Central memory CD8-positive, alpha-beta T cell (primary cell): ENCODE results near the gene SLC4A4.
A peak's percentile ranks its signal among the peaks of the same experiment; 100 is the strongest.

Experiments
- ATAC-seq: fragments of 150-1000 bp; cut with Tn5 transposase; replicated peaks from 2 replicates; pipeline ENCODE4 v1.10.0; 2022; ENCODE audit warnings: mild to moderate bottlenecking, moderate FRiP score, moderate number of reproducible peaks; ENCODE audit not compliant: poor library complexity, severe bottlenecking; ENCODE audit errors: extremely low read depth
- DNase-seq, 2 donors: peaks; one replicate each; pipeline ENCODE4 v3.0.0; 2021; ENCODE audit warnings: low spot score in 2 of 2
- H3K27ac Mint-ChIP-seq: one replicate; pipeline ENCODE4 v1.8.0; 2022; ENCODE audit warnings: low read depth, mild to moderate bottlenecking, moderate library complexity, mixed read lengths
- H3K27me3 Mint-ChIP-seq: one replicate; pipeline ENCODE4 v1.8.0; 2022; ENCODE audit warnings: mixed read lengths
- H3K36me3 Mint-ChIP-seq: one replicate; pipeline ENCODE4 v1.8.0; 2022; ENCODE audit warnings: mild to moderate bottlenecking, moderate library complexity, mixed read lengths; ENCODE audit not compliant: insufficient read depth
- H3K4me1 Mint-ChIP-seq: one replicate; pipeline ENCODE4 v1.8.0; 2022; ENCODE audit warnings: mixed read lengths
- H3K4me3 Mint-ChIP-seq: one replicate; pipeline ENCODE4 v1.8.0; 2022; ENCODE audit warnings: mild to moderate bottlenecking, moderate library complexity, mixed read lengths
- H3K9me3 Mint-ChIP-seq: one replicate; pipeline ENCODE4 v1.8.0; 2022; ENCODE audit warnings: mixed read lengths

Gene SLC4A4

GRCh38 chr4:71338846-71339593 is at the start of gene SLC4A4:
SLC4A4 (plus strand) TSS chr4:71339020.
- no peak for DNase-seq
- ATAC-seq = peak; percentile 46
- H3K9me3 Mint-ChIP-seq = no peaks in the 10 kb centered on the region
- no peaks in the 10 kb centered on the region for H3K36me3 Mint-ChIP-seq
- H3K27ac Mint-ChIP-seq = peak within 1 kb of the TSS; percentile 29
- no peaks in the 10 kb centered on the region for H3K27me3 Mint-ChIP-seq
- peaks cover 13% of the 10 kb centered on the region for H3K4me1 Mint-ChIP-seq
- H3K4me3 Mint-ChIP-seq = no peak within 1 kb of the TSS

- no peaks in the 10 kb centered on the region for H3K9me3 Mint-ChIP-seq
- no peaks in the 10 kb centered on the region for H3K27me3 Mint-ChIP-seq
- H3K27ac Mint-ChIP-seq = no peak overlapping the region
- no peaks in the 10 kb centered on the region for H3K4me1 Mint-ChIP-seq
- DNase-seq = no peak
- H3K36me3 Mint-ChIP-seq = no peaks in the 10 kb centered on the region
- ATAC-seq = no peak
- no peak overlapping the region for H3K4me3 Mint-ChIP-seq
Observed at GRCh38 chr4:71290074-71290473, 48.7 kb upstream of the SLC4A4 start.

GRCh38 chr4:71290476-71290875 is 48.3 kb upstream of the SLC4A4 start:
- H3K4me1 Mint-ChIP-seq = no peaks in the 10 kb centered on the region
- H3K4me3 Mint-ChIP-seq = no peak overlapping the region

GRCh38 chr4:71292228-71292627 is 46.6 kb upstream of the SLC4A4 start:
- no peak overlapping the region for H3K27ac Mint-ChIP-seq
- H3K4me3 Mint-ChIP-seq = no peak overlapping the region
- H3K9me3 Mint-ChIP-seq = no peaks in the 10 kb centered on the region
- H3K4me1 Mint-ChIP-seq = no peaks in the 10 kb centered on the region
- H3K27me3 Mint-ChIP-seq = no peaks in the 10 kb centered on the region
- no peaks in the 10 kb centered on the region for H3K36me3 Mint-ChIP-seq
- no peak for ATAC-seq
- no peak for DNase-seq

More at GRCh38 chr4:71290476-71290875, 48.3 kb upstream of the SLC4A4 start:
- Mint-ChIP-seq H3K27ac (no peak overlapping the region), H3K36me3 (no peaks in the 10 kb centered on the region), H3K27me3 (no peaks in the 10 kb centered on the region), H3K9me3 (no peaks in the 10 kb centered on the region)
- no peak for DNase-seq
- no peak for ATAC-seq

- Mint-ChIP-seq H3K27me3 (no peaks in the 10 kb centered on the region), H3K4me1 (no peaks in the 10 kb centered on the region), H3K9me3 (no peaks in the 10 kb centered on the region), H3K36me3 (no peaks in the 10 kb centered on the region), H3K4me3 (no peak overlapping the region), H3K27ac (no peak overlapping the region)
- no peak for ATAC-seq
- no peak for DNase-seq
Observed at GRCh38 chr4:71293705-71294104, 45.1 kb upstream of the SLC4A4 start.

- Mint-ChIP-seq H3K9me3 (no peaks in the 10 kb centered on the region), H3K36me3 (no peaks in the 10 kb centered on the region), H3K4me3 (no peak overlapping the region), H3K27ac (no peak overlapping the region), H3K27me3 (no peaks in the 10 kb centered on the region), H3K4me1 (peaks cover under 1% of the 10 kb centered on the region)
- ATAC-seq = no peak
- no peak for DNase-seq
Observed at GRCh38 chr4:71294301-71294700, 44.5 kb upstream of the SLC4A4 start.

GRCh38 chr4:71296945-71297344 is 41.9 kb upstream of the SLC4A4 start:
- no peak overlapping the region for H3K4me3 Mint-ChIP-seq
- ATAC-seq (no peak), DNase-seq (no peak)
- no peaks in the 10 kb centered on the region for H3K27me3 Mint-ChIP-seq
- no peaks in the 10 kb centered on the region for H3K9me3 Mint-ChIP-seq
- peaks cover 20% of the 10 kb centered on the region for H3K4me1 Mint-ChIP-seq
- H3K27ac Mint-ChIP-seq = no peak overlapping the region
- H3K36me3 Mint-ChIP-seq = no peaks in the 10 kb centered on the region

GRCh38 chr4:71300362-71300761 is 38.5 kb upstream of the SLC4A4 start:
- ATAC-seq (no peak), DNase-seq (no peak)
- H3K27ac Mint-ChIP-seq = no peak overlapping the region
- no peaks in the 10 kb centered on the region for H3K27me3 Mint-ChIP-seq
- H3K36me3 Mint-ChIP-seq = no peaks in the 10 kb centered on the region
- H3K4me3 Mint-ChIP-seq = no peak overlapping the region
- peaks cover 21% of the 10 kb centered on the region for H3K4me1 Mint-ChIP-seq
- no peaks in the 10 kb centered on the region for H3K9me3 Mint-ChIP-seq

GRCh38 chr4:71300964-71301363 is 37.9 kb upstream of the SLC4A4 start:
- H3K9me3 Mint-ChIP-seq = no peaks in the 10 kb centered on the region
- no peak overlapping the region for H3K27ac Mint-ChIP-seq
- DNase-seq = no peak
- no peak for ATAC-seq
- H3K4me1 Mint-ChIP-seq = peaks cover 26% of the 10 kb centered on the region
- H3K27me3 Mint-ChIP-seq = no peaks in the 10 kb centered on the region
- H3K36me3 Mint-ChIP-seq = no peaks in the 10 kb centered on the region
- no peak overlapping the region for H3K4me3 Mint-ChIP-seq

- no peak for ATAC-seq
- no peak overlapping the region for H3K27ac Mint-ChIP-seq
- H3K4me3 Mint-ChIP-seq = no peak overlapping the region
- H3K9me3 Mint-ChIP-seq = no peaks in the 10 kb centered on the region
- H3K36me3 Mint-ChIP-seq = no peaks in the 10 kb centered on the region
- no peak for DNase-seq
- peaks cover 26% of the 10 kb centered on the region for H3K4me1 Mint-ChIP-seq
- no peaks in the 10 kb centered on the region for H3K27me3 Mint-ChIP-seq
Observed at GRCh38 chr4:71303287-71303686, 35.5 kb upstream of the SLC4A4 start.

- no peaks in the 10 kb centered on the region for H3K36me3 Mint-ChIP-seq
- ATAC-seq (no peak), DNase-seq (no peak)
- no peaks in the 10 kb centered on the region for H3K9me3 Mint-ChIP-seq
- H3K27me3 Mint-ChIP-seq = no peaks in the 10 kb centered on the region
- no peak overlapping the region for H3K4me3 Mint-ChIP-seq
- no peak overlapping the region for H3K27ac Mint-ChIP-seq
- H3K4me1 Mint-ChIP-seq = peaks cover 26% of the 10 kb centered on the region
Observed at GRCh38 chr4:71303850-71304249, 35.0 kb upstream of the SLC4A4 start.

- ATAC-seq (no peak), DNase-seq (no peak)
- H3K36me3 Mint-ChIP-seq = no peaks in the 10 kb centered on the region
- peaks cover 25% of the 10 kb centered on the region for H3K4me1 Mint-ChIP-seq
- H3K27me3 Mint-ChIP-seq = no peaks in the 10 kb centered on the region
- H3K4me3 Mint-ChIP-seq = no peak overlapping the region
- no peaks in the 10 kb centered on the region for H3K9me3 Mint-ChIP-seq
- no peak overlapping the region for H3K27ac Mint-ChIP-seq
Observed at GRCh38 chr4:71304289-71304850, 34.5 kb upstream of the SLC4A4 start.

- ATAC-seq (no peak), DNase-seq (no peak)
- H3K9me3 Mint-ChIP-seq = peaks cover 20% of the 10 kb centered on the region
- no peaks in the 10 kb centered on the region for H3K27me3 Mint-ChIP-seq
- no peak overlapping the region for H3K4me3 Mint-ChIP-seq
- no peaks in the 10 kb centered on the region for H3K36me3 Mint-ChIP-seq
- H3K27ac Mint-ChIP-seq = no peak overlapping the region
- peaks cover 6% of the 10 kb centered on the region for H3K4me1 Mint-ChIP-seq
Observed at GRCh38 chr4:71307729-71308128, 31.1 kb upstream of the SLC4A4 start.
